ENCODE data around the gene FCN2. TPM values are rescaled to one million over a fixed set of nuclear protein-coding genes. Genes with fewer than 3 reads are reported as not detected.

The FCN2 gene
- total RNA-seq, result not detected in 2 replicates

DNA sequence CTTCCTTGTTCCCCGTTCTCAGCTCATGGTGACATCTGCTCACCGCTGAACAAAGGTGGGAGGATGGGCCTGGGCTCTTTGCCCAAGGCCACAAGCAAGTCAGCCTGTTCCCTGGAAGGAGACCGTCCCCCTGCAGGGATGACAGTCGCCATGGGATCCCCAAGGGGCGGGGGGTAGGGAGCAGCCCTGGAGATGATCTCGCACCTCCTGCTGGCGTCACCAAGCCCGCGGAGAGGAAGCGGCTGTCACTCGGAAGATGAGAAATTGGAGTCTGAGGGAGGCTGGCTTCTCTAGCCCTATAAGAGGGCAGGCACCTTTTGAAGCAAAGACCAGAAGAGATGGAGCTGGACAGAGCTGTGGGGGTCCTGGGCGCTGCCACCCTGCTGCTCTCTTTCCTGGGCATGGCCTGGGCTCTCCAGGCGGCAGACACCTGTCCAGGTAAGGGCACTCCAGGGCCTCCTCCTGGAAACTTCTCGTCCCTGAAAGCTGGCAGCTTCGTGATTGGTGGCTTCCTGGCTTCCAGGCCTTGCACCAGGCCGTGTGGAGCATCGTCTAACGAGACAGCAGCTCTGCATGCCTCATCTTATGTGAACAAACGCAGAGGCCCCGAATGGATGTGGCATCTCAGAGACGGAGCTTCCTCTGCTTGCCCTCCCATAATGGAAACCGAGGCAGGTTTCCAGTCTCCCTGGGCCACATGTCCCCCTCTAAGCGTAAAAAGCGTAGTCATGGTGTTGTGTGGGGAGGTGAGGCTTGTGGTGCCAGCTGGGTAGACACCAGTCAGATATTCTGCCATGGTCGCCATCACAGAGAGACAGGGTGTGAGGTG is at the start of gene FCN2:
Gene FCN2, plus strand, starts transcription at position 327 of the 829 bp plus-strand sequence. Its CDS starts 12 bp downstream, at position 339.

DNA sequence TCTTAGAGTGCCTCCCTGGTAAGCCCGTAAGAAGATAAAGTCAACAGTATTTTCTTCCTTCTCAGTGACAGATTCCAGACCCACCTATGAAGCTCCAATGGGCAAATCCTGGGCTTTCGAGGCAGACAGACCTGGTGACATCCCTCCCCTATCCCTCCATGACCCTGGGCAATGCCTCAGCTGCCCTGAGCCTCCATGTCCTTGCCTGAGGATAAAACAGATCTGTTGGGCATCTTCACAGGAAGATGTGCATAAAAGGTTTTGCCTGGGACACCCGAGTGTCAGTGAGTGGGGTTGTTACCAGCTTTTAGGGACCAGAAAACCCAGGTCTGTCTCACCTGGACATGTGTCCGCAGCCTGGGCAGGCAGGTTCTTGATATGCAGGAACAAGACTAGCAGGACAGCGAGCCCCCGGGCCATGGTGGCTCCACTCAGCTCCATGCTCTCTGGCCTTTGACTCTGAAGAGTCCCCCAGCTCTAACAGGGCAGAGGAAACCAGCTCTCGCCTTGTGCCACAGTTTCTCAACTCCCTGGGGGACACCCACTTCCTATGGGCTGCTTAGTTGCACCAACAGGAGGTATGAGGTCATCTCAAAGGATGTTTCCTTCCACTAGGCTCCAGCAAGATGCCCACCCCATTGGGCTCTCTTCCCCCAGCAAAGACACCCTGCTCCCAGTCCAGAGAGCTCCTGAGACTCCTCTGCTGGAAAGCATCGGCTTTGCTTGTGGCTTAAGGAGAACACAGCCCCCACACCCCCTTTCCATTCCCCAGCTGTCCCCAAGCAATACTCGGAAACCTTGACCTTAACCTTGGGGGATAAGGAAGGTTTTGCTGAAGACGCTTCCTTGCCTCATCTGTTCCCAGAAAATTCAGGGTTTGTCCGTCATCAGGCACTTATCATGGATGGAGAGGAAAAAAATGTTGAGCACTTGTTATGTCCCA is 37.1 kb downstream of the FCN2 start, which contains the start of gene FCN1:
Gene FCN1, minus strand, starts transcription at position 482 of the 943 bp plus-strand sequence. Its CDS starts 41 bp downstream, at position 441.

Other genes with a start within 250 kb of the FCN2 start
- 582 and 650 TPM in 2 replicates for gene COL5A1, start 239.0 kb upstream of the FCN2 start, total RNA-seq
- not detected in 2 replicates for gene FCN1, start 37.1 kb downstream of the FCN2 start, total RNA-seq
- gene OLFM1, start 206.9 kb downstream of the FCN2 start, total RNA-seq, result 3.7 and 5.4 TPM in 2 replicates